ENCODE measurements around the gene XYLT1. TPM values are rescaled to one million over a fixed set of nuclear protein-coding genes. Genes with fewer than 3 reads are reported as not detected.

The XYLT1 gene
- total and polyA plus RNA-seq, 10 of the 15 experiments (the other 5 are each of a cell fraction or from before 2014, with no cell fraction given), result 0.88 to 14.8 (median 5.8) TPM

DNA sequence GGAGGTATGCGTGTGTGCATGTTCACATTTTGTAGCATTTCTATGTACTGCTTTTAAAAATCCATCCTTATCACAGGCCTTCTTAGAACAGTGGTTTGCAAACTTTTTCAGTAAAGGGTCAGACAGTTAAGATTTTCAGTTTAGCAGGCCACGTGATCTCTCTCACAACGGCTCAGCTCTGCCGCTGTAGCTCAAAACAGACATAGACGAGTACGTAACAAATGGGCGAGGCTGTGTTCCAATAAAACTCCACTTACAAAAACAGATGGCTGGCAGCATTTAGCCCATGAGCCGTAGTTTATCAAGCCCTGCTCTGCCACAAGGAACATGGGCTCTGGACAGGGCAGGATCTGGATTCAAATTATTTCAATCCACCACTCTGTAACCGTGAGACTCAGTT is 141.8 kb downstream of the XYLT1 start:
- ChIA-PET SMC1A (ENCODE audit: uncharacterized antibody, unreplicated experiment) (interaction anchor here (1.0 to 2.9 kb wide), 4 partner anchors 11 to 28 kb away, joined by 3 to 8 read pairs (median 4); no protein-coding TSS in a partner anchor), RAD21 (ENCODE audit: unreplicated experiment) (interaction anchor here (0.6 to 1.3 kb wide), 4 partner anchors 41 to 734 kb away, joined by 3 read pairs; no protein-coding TSS in a partner anchor), POLR2A (interaction anchor here (0.7 kb wide), 1 partner anchor 16 kb away, joined by 3 read pairs; no protein-coding TSS in a partner anchor), CTCF (no interaction called here)
- H3K36me3 ChIP-seq (ENCODE audit: control insufficient read depth in 2 of 2, insufficient read depth in 2 of 2, low read length in 1 of 2), result no peaks in the 10 kb centered on the region; a peak in 1 of 4 replicates
- H3K4me2 ChIP-seq (ENCODE audit: control insufficient read depth, insufficient read depth), result no peak overlapping the region
- DNase-seq (ENCODE audit: low read depth, low spot score) (no peak), FAIRE-seq (no peak), ATAC-seq (no peak)
- H3K4me3 ChIP-seq, result no peak overlapping the region
- no peaks in the 10 kb centered on the region for H3K4me1 ChIP-seq (ENCODE audit: control insufficient read depth, insufficient read depth, low read length)
- TF ChIP-seq IKZF2 (IDR thresholded peaks at IDR 0.05), result no peak
- no peak for TF ChIP-seq RCOR1 (conservative IDR thresholded peaks at IDR 0.05; ENCODE audit: low read depth, low read length)
- no peak for TF ChIP-seq CHD2 (IDR thresholded peaks at IDR 0.05; ENCODE audit: borderline replicate concordance, low read depth, low read length)
- no peak for TF ChIP-seq IKZF1 (conservative IDR thresholded peaks at IDR 0.05)
- TF ChIP-seq BHLHE40 (IDR thresholded peaks at IDR 0.05; ENCODE audit: borderline replicate concordance in 1 of 2, low read depth in 2 of 2, low read length in 1 of 2), result no peak
- no peak for TF ChIP-seq BMI1 (IDR thresholded peaks at IDR 0.05; ENCODE audit: borderline replicate concordance)
- no peak for TF ChIP-seq RFX5 (IDR thresholded peaks at IDR 0.05; ENCODE audit: low read depth, low read length)
- intact Hi-C loops (cut with micrococcal nuclease; ENCODE audit: unreplicated experiment) (no loop called here), in situ Hi-C loops (cut with MboI) (no loop called here)
- no peak overlapping the region for H3K27ac ChIP-seq (ENCODE audit: control insufficient read depth, insufficient read depth)
- 61% methylated on average over 9 of the region's 9 CpGs for WGBS (ENCODE audit: insufficient coverage, insufficient replicate concordance, low lambda C conversion rate, missing lambda C conversion rate)
- H3K9me3 ChIP-seq (replicated peaks; ENCODE audit: control insufficient read depth, insufficient read depth, low read length), result no peaks in the 10 kb centered on the region
- H3K27me3 ChIP-seq (replicated peaks in 1 of 2; ENCODE audit: control insufficient read depth in 2 of 2, insufficient read depth in 2 of 2, low read length in 1 of 2), result no peaks in the 10 kb centered on the region
- no peaks in the 10 kb centered on the region for H3K79me2 ChIP-seq (ENCODE audit: control insufficient read depth, insufficient read depth, low read length)
- H2AFZ ChIP-seq (ENCODE audit: control insufficient read depth, low read depth, low read length), result no peak overlapping the region
- no peak overlapping the region for H3K9ac ChIP-seq (ENCODE audit: control insufficient read depth, insufficient read depth, low read length)
- TSS peak; percentile 36 for BruUV-seq (replicated peaks)
- no peaks in the 10 kb centered on the region for H4K20me1 ChIP-seq (ENCODE audit: control insufficient read depth, insufficient read depth)

All from GM12878 (cell line).